Epithelial cell of esophagus (primary cell): ENCODE measurements around the gene LIN54.
"Not testable (repeated sequence)": the region's sequence is repeated elsewhere in the genome, so short reads cannot be mapped to it uniquely, and the experiment has no call there.

ENCODE experiments used
- DNase-seq: peaks from one replicate; pipeline ENCODE4 v3.0.0; 2010; ENCODE audit warnings: low read depth
- H3K4me3 ChIP-seq: 2 replicates; pipeline ENCODE4 v1.5.1; 2011; ENCODE audit warnings: mild to moderate bottlenecking, low read length, control low read depth
- TF ChIP-seq, protein P1 (sequence below): IDR thresholded peaks from 2 replicates; pipeline ENCODE4 v1.5.1; 2011; ENCODE audit warnings: low read depth, mild to moderate bottlenecking, low read length, control low read depth, inconsistent platforms; ENCODE audit not compliant: insufficient read depth; ENCODE audit errors: missing control alignments

Gene LIN54

GRCh38 chr4:82947498-82947897, 63.1 kb downstream of the LIN54 start:
- DNase-seq: no peak
- TF ChIP-seq, protein P1, sequence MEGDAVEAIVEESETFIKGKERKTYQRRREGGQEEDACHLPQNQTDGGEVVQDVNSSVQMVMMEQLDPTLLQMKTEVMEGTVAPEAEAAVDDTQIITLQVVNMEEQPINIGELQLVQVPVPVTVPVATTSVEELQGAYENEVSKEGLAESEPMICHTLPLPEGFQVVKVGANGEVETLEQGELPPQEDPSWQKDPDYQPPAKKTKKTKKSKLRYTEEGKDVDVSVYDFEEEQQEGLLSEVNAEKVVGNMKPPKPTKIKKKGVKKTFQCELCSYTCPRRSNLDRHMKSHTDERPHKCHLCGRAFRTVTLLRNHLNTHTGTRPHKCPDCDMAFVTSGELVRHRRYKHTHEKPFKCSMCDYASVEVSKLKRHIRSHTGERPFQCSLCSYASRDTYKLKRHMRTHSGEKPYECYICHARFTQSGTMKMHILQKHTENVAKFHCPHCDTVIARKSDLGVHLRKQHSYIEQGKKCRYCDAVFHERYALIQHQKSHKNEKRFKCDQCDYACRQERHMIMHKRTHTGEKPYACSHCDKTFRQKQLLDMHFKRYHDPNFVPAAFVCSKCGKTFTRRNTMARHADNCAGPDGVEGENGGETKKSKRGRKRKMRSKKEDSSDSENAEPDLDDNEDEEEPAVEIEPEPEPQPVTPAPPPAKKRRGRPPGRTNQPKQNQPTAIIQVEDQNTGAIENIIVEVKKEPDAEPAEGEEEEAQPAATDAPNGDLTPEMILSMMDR: no peak
- H3K4me3 ChIP-seq: no peak overlapping the region

GRCh38 chr4:82939414-82939813, 71.2 kb downstream of the LIN54 start:
- DNase-seq: no peak
- H3K4me3 ChIP-seq: no peak overlapping the region
- TF ChIP-seq, protein P1: no peak

DNA sequence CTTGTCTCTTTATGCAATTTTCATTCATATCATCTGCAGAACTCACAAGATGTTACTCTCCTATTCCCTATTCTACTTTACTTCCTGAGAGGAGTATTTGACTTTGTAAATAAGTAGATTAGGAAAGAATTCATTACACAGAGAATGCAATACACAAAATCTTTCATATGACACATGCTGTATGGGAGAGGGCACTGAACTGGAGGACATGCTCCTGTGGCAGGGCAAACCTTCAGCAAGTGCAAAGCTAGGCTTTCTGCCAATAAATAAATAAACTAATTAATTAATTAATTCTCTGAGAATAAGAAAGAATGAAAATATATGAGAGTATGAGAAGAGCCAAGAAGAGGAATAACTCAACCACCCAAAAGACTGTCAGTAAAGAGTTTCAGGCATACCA, 76.2 kb downstream of the LIN54 start:
- H3K4me3 ChIP-seq: no peak overlapping the region
- no peak for DNase-seq
- TF ChIP-seq, protein P1: no peak

GRCh38 chr4:82930848-82931755, 79.5 kb downstream of the LIN54 start:
- no peak for DNase-seq
- H3K4me3 ChIP-seq: no peak overlapping the region
- TF ChIP-seq, protein P1: no peak

DNA sequence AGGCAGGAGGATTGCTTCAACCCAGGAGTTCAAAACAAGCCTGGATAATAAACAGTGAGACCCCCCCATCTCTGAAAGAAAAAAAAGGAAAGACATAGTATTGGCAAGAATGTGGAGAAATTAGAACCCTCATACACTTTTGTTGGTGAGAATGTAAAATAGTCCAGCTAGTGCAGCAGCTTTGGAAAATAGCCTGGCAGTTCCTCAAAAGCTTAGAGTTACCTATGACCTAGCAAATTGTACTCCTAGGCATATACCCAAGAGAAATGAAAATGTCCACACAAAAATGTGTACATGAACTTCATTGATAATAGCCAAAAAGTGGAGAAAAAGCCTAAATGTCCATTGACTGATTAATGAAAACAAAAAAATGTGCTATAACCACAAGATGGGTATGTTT, 88.8 kb downstream of the LIN54 start:
- no peak overlapping the region for H3K4me3 ChIP-seq
- TF ChIP-seq, protein P1: no peak
- no peak for DNase-seq

GRCh38 chr4:82919386-82919785, 91.2 kb downstream of the LIN54 start:
- TF ChIP-seq, protein P1: no peak
- no peak overlapping the region for H3K4me3 ChIP-seq
- no peak for DNase-seq

DNA sequence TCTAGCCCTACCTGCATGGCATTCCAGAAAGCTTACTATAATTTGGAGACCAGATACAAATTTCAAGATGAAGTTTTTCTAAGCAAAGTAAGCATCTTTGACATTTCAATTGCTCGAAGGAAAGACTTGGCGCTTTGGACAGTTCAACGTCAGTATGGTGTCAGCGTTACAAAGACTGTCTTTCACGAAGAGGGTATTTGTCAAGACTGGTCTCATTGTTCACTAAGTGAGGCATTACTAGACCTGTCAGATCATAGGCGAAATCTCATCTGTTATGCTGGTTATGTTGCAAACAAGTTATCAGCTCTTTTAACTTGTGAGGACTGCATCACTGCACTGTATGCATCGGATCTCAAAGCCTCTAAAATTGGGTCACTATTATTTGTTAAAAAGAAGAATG, 92.5 kb downstream of the LIN54 start:
- TF ChIP-seq, protein P1: no peak
- H3K4me3 ChIP-seq: no peak overlapping the region
- no peak for DNase-seq

DNA sequence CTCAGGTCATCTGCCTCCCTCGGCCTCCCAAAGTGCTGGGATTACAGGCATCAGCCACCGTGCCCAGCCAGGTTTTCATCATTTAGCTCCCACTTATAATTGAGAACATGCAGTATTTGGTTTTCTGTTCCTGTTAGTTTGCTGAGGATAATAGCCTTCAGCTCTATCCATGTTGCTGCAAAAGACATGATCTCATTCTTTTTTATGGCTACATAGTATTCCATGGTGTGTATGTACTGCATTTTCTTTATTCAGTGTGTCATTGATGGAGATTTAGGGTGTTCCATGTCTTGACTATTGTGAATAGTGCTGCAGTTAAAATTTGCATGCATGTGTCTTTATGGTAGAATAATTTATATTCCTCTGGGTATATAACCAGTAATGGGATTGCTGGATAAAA, 96.7 kb downstream of the LIN54 start:
- H3K4me3 ChIP-seq, DNase-seq: not testable (repeated sequence)
